Bone marrow (tissue), 2 donors: ENCODE results near the gene LPIN1.
A peak's percentile ranks its signal among the peaks of the same experiment; 100 is the strongest.
"Not testable (repeated sequence)": the region's sequence is repeated elsewhere in the genome, so short reads cannot be mapped to it uniquely, and the experiment has no call there.

Experiments used
- DNase-seq, 2 donors: peaks; one replicate each; lab custom pipeline; 2025; lab: John Stamatoyannopoulos, UW

The LPIN1 gene

DNA sequence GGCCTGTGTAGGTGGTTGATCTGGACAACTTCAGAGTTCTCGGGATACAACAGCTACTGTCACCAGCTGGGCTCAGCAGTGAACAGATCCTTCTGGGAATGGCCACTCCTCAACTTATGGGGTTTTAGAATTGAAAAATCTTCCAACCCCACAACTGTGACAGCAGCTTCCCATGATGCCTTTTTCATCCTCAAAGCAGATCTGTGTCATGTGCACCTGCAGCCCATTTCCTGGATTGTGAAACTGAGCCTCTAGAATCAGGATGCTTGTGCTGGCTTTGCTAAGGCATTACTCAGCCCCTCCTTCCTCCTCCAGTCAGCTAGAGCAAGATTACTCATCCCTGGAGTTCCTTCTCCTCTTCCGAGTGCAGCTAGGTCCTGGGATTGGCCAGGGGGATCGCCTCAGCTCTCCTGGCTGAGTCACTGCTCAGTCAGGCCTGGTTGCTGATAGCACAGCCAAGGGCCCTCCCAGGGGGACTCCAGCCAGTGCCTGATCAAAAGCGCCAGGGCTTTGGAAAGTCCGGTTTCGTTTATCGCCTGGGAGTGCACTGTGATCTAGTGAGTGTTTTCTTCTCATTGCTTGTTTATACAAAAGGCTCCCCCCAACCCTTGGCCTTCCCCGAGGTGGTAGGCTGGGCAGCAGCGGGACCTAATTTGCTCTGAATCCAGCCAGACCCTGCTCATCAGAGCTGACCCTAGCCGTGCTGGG, 2.4 kb upstream of the LPIN1 start:
- peak; percentile 42 to 98 for DNase-seq

GRCh38 chr2:11744631-11745394, 1.6 kb upstream of the LPIN1 start:
- DNase-seq: peak in 1 of 2 donors; percentile 56

GRCh38 chr2:11745613-11746375, 638 bp upstream of the LPIN1 start:
- no peak for DNase-seq

- DNase-seq: peak in 1 of 2 donors; percentile 72
Observed at GRCh38 chr2:11746807-11747459, 501 bp downstream of the LPIN1 start.

DNA sequence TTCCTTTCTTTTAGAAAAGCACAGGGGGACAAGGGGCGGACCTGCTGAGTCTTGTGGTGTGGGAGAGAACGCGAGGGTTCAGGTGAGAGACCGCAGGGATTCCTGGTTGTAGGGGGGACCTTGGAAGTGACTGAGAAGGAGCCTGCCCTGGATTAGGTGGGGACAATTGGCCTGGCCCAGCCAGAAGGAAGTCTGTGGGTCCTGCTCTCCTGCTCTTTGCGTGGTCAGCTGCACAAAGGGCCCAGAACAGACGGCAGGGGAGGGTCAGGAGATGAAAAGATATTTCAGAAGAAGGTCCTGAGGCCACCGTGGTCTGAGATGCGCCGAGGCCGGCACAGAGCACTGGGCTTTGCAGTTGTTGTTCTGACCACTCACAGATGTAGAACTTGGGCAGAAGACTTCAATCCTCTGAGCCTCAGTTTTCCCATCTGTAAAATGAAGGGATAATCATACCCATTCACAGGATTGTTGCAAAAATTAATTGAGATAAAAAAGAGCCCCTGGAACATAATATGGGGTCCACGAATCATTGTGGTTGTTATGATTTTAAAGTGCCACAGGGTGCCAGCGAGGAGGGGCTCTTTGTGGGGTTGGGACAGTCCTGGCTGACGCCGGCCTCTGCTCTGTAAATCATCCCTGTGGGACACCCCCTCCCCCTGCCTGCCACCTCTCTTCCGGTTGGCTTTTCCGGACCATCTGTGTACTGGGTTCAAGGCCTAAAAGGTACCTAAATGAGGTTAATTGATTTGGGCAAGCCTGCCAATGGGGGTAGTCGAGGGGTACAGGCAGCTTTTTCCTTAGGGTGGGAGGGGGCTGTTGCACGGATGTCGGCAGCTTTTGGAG, 1.8 kb downstream of the LPIN1 start:
- no peak for DNase-seq

GRCh38 chr2:11748861-11749645, 2.6 kb downstream of the LPIN1 start:
- DNase-seq: no peak

DNA sequence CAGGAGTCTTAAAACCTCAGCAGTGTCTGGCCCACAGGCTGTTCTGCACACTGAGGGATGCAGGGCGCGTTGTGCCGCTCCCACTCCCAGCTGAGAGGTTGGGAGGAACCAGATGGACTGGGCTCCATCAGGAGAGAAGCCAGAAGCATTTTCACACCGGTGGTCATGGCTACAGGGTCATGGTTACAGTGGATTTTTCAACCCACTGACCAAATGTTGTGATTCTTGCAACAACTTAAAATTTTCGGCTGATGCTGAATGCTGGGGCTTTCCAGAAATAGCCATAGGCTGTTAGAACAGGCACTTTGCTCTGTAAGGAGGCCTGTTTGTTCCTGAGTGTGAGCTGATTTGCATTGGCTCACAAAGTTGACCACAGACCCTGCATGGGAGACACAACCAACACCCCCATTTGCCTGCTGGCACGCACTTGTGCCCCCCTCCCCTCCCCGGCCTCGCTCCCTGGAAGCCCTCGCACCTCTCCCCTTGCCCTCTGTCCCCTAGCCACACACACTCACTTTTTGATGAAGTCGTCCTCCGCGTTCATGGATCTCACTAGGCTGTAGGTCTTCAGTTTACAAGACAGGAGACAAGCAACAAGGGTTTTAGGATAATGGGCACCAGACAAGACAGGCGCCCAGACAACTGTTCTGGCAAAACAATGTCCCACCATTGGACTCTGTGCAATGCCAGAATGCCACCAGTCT, 3.4 kb downstream of the LPIN1 start:
- no peak for DNase-seq

- peak in 1 of 2 donors; percentile 26 for DNase-seq
Observed at GRCh38 chr2:11750422-11750821, 4.0 kb downstream of the LPIN1 start.

DNA sequence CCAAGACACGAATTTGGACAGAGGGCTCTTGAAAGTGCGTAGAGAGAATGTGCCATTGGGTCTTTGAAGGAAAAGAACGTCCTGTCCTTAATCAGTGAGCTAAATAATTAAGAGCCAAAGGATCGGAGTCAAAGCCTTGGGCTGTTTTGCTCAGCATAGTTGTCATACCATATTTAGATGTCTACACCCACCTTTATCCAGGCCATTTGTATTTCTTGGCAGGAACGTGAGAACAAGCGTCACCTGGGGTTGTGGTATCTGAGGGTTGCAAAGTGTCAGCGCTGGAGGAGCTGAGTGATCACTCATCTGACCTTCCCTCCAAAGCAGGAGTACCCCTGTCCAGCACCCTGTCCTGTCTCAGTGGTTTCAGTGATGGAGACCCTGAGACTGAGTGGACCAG, 4.5 kb downstream of the LPIN1 start:
- DNase-seq: no peak

- no peak for DNase-seq
Observed at GRCh38 chr2:11752906-11753305, 6.5 kb downstream of the LPIN1 start.

DNA sequence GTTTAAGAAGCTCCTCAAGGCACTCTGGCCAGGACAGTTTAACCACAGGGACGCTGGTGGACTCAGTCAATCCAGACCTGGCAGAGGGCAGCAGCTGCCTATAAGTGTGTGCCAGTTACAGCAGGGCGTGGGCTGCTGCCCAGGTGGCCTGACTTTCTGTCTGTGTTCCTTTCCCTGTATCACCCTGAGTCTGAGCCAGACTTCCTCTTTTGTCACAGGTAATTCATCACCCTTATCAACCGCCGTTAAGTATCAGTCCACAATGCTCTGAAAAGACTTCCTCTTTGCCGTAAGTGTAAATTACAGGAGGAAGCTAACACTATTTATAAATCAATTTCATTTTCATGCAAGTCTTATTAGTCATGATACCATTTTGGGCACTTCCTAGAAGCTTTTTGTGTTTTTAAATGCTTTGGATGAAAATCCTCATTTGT, 7.0 kb downstream of the LPIN1 start:
- DNase-seq: peak in 1 of 2 donors; percentile 93

DNA sequence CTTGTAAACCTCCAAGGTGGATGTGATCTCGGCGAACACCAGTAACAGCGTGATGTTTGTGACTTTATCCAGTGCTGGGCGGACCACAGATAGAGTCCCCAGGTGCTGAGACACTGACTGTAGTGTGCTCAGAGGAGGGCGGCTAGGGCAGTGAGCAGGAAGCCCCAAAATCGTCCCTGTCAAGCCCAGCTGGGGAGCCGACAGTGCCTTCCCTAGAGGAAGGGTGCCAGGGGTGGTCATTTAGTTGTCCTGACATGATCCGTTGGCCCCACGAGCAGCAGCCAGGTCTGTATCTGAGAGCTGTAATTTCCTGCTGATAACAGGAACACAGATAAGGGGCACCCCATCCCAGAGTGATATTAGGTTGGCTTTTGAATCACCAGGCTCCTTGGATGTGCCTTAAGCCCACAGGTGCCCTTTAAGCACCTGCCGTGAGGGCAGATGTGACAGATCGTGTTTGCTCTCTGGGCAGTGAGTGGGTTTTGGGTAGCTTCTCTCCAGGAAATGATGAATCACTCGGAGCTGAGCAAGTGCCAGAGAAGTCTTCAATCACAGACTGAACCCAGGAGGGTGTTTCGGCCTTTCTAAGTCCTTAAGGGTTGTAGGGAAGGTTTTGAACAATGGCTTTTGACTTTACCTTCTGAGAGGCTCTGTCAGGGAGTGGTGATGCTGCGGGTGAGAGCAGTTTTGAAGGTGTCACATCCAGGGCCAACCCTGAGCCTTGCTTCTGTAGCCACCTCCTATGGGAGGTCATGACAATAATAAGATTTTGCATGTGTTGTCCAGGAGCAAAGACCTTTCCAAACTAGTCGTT, 7.7 kb downstream of the LPIN1 start:
- DNase-seq: peak in 1 of 2 donors; percentile 84

DNA sequence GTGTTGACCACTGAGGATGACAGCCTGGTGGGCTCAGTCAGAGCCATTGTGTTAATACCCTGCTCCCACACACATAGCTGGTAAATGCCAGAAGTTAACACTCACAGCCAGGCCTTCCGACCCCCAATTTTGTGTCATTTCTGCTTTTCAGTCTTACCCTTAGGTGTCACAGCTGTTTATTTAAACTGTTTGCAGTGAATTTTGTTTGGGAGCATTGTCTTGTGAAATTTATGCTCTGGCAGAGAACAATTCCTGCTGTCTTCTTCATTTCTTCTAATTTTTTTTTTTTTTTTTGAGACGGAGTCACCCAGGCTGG, 8.2 kb downstream of the LPIN1 start:
- DNase-seq: no peak

DNA sequence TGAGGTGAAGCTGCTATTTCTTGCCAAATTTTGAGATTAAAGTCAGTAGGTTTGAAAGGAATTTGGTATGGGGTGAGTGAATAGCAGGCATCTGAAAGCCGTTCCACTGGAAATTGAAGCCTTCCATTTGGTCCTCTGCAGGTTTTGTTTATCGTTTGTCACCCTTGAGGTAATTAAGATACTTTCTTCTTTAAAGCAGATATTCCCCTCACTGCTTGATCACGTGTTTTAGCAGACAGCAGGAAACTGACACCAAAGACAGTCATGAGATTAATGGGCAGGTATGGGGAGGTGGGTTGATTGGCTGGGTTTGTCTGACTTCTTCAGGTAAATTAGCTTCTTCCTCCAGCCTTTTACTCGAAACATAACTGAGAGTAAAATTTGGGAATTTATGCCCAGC, 10.7 kb downstream of the LPIN1 start:
- no peak for DNase-seq

DNA sequence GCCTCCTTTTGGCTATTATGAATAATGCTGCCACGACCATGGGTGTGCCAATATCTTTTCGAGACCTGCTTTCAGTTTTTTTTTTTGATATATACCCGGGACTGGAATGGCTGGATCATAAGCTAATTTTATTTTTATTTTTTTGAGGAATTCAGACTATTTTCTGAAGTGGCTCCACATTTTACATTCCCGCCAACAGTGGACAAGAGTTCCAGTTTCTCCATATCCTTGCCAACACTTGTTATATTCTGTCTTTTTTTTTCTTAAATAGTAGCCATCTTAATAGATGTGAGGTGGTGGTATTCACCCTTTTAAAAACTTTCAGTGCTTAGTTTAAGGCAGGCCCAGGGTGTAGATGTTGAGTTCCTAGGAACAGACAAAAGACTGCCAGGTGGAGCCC, 11.8 kb downstream of the LPIN1 start:
- no peak for DNase-seq

DNA sequence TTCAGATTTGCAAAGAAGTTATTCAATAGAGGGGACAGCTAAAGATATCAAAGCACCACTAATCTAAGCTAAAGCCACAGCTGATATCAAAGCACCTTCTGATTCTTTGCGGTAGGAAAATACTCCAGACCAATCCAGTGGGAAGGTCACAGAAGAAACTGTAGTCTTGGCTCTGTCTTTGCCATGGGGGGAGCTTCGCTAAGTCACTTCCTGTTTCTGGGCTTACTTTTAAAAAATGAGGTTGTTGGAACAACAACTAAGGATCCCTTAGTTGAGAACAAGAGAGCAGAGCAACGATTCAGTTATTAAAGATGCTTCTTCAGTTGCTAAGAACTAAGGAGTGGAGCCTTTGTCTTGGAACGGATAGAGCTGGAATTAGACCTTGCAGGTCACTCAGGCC, 12.2 kb downstream of the LPIN1 start:
- no peak for DNase-seq

- DNase-seq: not testable (repeated sequence)
Observed at GRCh38 chr2:11759182-11759975, 12.9 kb downstream of the LPIN1 start.

DNA sequence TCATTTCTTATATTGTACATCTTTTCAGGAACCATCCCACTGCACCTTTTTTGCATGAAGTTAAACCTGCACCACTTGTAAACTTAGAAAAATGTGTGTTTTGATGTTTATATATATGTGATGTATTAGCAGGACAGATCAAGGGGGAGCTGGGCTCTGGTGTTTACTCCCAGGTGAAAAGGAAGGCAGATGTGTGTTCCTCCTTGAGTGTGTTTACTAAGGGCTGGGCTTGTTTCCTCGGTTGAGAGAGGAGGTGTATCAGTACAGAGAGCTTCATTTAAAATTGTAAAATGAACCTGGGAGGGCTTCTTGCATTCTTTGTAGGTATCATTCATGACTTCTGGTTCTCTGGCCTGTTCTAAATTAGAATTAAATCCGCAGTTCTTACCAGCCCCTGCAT, 14.8 kb downstream of the LPIN1 start:
- DNase-seq: no peak
